Measurements from ENCODE around the gene FGF14.

Gene FGF14

DNA sequence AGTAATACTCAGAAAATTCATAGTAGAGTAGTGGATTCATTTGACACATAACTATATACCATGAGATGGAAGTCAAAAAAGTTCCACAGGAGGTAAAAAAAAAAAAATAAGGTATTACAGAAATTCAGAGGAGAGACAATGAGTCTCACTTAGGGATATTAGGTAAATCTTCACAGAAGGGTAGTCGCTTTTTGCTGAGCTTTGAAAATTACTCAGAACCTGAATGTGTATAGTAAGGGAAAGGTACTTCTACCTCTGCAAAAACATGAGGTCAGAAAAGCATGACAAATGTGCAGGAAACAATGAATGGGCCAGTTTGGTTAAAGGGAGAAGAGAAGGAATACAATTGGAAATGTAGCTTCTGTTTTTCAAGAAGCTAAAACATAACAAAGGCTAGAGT, 698.8 kb downstream of the FGF14 start:
- no peaks in the 10 kb centered on the region for H3K36me3 ChIP-seq (replicated peaks in 1 of 2; ENCODE audit: control insufficient read depth in 2 of 2, insufficient read depth in 2 of 2, low read length in 2 of 2)
- no peak overlapping the region for H3K4me2 ChIP-seq (ENCODE audit: insufficient read depth, low read length, poor library complexity, severe bottlenecking)
- H3K9me3 ChIP-seq (replicated peaks in 1 of 2; ENCODE audit: control insufficient read depth in 2 of 2, insufficient read depth in 1 of 2, low read depth in 1 of 2, low read length in 2 of 2) = no peaks in the 10 kb centered on the region
- H3K4me1 ChIP-seq (ENCODE audit: control insufficient read depth in 2 of 2, insufficient read depth in 1 of 2, low read depth in 1 of 2, low read length in 2 of 2) = no peaks in the 10 kb centered on the region
- H3K79me1 ChIP-seq (ENCODE audit: low read depth, low read length) = no peaks in the 10 kb centered on the region
- no peak overlapping the region for H3K4me3 ChIP-seq (ENCODE audit: low read length in 2 of 2)
- H2BK5ac ChIP-seq (ENCODE audit: low read length) = no peak overlapping the region
- H4K91ac ChIP-seq (ENCODE audit: low read depth, low read length, poor library complexity) = no peak overlapping the region
- no peak overlapping the region for H3K27ac ChIP-seq (replicated peaks; ENCODE audit: low read length)
- H2AK5ac ChIP-seq (ENCODE audit: low read depth, low read length) = no peak overlapping the region
- H2BK15ac ChIP-seq (ENCODE audit: low read length) = no peak overlapping the region
- DNase-seq (ENCODE audit: low spot score) = no peak
- H2AFZ ChIP-seq (ENCODE audit: low read length) = no peak overlapping the region
- H3K4ac ChIP-seq (ENCODE audit: low read length) = no peak overlapping the region
- no peak overlapping the region for H3K9ac ChIP-seq (ENCODE audit: low read depth, low read length, poor library complexity)
- no peaks in the 10 kb centered on the region for H3K27me3 ChIP-seq (ENCODE audit: control insufficient read depth in 3 of 3, insufficient read depth in 3 of 3, low read depth in 1 of 3, low read length in 3 of 3)
- no peak overlapping the region for H3K14ac ChIP-seq (ENCODE audit: low read length)
- no CpG with 5 or more reads among the region's 1 CpG for WGBS, 2 donors (ENCODE audit: extremely low coverage in 2 of 2, insufficient read length in 2 of 2, insufficient replicate concordance in 1 of 2)
- no peak overlapping the region for H4K8ac ChIP-seq (ENCODE audit: low read depth, low read length)
- H3K18ac ChIP-seq (ENCODE audit: low read length) = no peak overlapping the region
- no peak overlapping the region for H2BK12ac ChIP-seq (ENCODE audit: low read length)
- H3K23ac ChIP-seq (ENCODE audit: low read depth, low read length, poor library complexity) = no peak overlapping the region
- H2BK120ac ChIP-seq (ENCODE audit: low read depth, low read length) = no peak overlapping the region

DNA sequence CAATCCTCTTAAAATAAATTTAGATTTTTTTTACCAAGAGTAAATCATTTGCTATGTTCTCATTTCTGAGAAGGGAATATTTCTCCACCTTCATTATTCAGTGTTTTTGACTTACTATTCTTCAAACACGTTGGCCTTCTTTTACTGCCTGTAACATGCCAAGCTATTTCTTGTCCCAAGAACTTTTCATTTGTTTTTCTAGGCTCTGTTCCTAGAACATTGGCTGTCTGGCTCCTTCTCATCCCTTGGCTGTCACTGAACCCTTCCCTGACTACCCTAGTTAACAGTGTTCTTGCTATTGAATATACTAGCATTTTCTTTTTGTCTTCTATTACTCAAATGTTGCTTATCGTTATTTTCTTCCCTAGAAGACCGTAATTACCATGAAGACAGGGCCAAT, 701.2 kb downstream of the FGF14 start:
- no peak for DNase-seq (ENCODE audit: low spot score)
- no peak overlapping the region for H2BK12ac ChIP-seq (ENCODE audit: low read length)
- H3K4me2 ChIP-seq (ENCODE audit: insufficient read depth, low read length, poor library complexity, severe bottlenecking) = no peak overlapping the region
- no peak overlapping the region for H3K4me3 ChIP-seq (ENCODE audit: low read length in 2 of 2)
- no peak overlapping the region for H2AFZ ChIP-seq (ENCODE audit: low read length)
- H2BK5ac ChIP-seq (ENCODE audit: low read length) = no peak overlapping the region
- H4K91ac ChIP-seq (ENCODE audit: low read depth, low read length, poor library complexity) = no peak overlapping the region
- H2BK15ac ChIP-seq (ENCODE audit: low read length) = no peak overlapping the region
- H2AK5ac ChIP-seq (ENCODE audit: low read depth, low read length) = no peak overlapping the region
- no peak overlapping the region for H3K4ac ChIP-seq (ENCODE audit: low read length)
- no peaks in the 10 kb centered on the region for H3K27me3 ChIP-seq (ENCODE audit: control insufficient read depth in 3 of 3, insufficient read depth in 3 of 3, low read depth in 1 of 3, low read length in 3 of 3)
- no peaks in the 10 kb centered on the region for H3K36me3 ChIP-seq (replicated peaks in 1 of 2; ENCODE audit: control insufficient read depth in 2 of 2, insufficient read depth in 2 of 2, low read length in 2 of 2)
- no peak overlapping the region for H3K23ac ChIP-seq (ENCODE audit: low read depth, low read length, poor library complexity)
- no peak overlapping the region for H2BK120ac ChIP-seq (ENCODE audit: low read depth, low read length)
- no peak overlapping the region for H3K14ac ChIP-seq (ENCODE audit: low read length)
- no peaks in the 10 kb centered on the region for H3K9me3 ChIP-seq (replicated peaks in 1 of 2; ENCODE audit: control insufficient read depth in 2 of 2, insufficient read depth in 1 of 2, low read depth in 1 of 2, low read length in 2 of 2)
- no peaks in the 10 kb centered on the region for H3K79me1 ChIP-seq (ENCODE audit: low read depth, low read length)
- no peak overlapping the region for H3K27ac ChIP-seq (replicated peaks; ENCODE audit: low read length)
- no peak overlapping the region for H4K8ac ChIP-seq (ENCODE audit: low read depth, low read length)
- no peak overlapping the region for H3K18ac ChIP-seq (ENCODE audit: low read length)
- no peak overlapping the region for H3K9ac ChIP-seq (ENCODE audit: low read depth, low read length, poor library complexity)
- no peaks in the 10 kb centered on the region for H3K4me1 ChIP-seq (ENCODE audit: control insufficient read depth in 2 of 2, insufficient read depth in 1 of 2, low read depth in 1 of 2, low read length in 2 of 2)
- no CpG with 5 or more reads among the region's 3 CpGs for WGBS, 2 donors (ENCODE audit: extremely low coverage in 2 of 2, insufficient read length in 2 of 2, insufficient replicate concordance in 1 of 2)

- H4K91ac ChIP-seq (ENCODE audit: low read depth, low read length, poor library complexity) = no peak overlapping the region
- no CpG with 5 or more reads among the region's 2 CpGs for WGBS, 2 donors (ENCODE audit: extremely low coverage in 2 of 2, insufficient read length in 2 of 2, insufficient replicate concordance in 1 of 2)
- H3K9ac ChIP-seq (ENCODE audit: low read depth, low read length, poor library complexity) = no peak overlapping the region
These were observed 703.4 kb downstream of the FGF14 start for GRCh38 chr13:101698400-101698799.

DNA sequence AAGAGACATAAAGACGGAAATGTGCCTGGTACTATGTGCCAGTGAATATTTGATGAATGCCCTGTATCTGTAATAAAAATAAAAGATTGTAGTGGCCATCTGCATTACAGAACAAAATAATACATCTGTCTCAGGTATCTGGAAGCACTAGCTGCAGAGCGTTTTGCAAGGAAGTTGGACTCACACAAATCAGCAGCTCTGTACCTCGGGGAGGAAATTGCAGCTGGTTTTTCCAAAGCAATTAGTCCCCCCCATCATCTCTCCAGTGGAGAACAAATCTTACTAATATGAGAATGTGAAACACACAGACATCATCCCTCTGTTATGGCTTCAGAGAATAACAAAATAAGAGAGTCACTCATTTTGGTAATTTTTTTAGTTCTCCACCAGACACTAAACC, 704.1 kb downstream of the FGF14 start:
- no peak overlapping the region for H3K4me3 ChIP-seq (ENCODE audit: low read length in 2 of 2)
- H3K4ac ChIP-seq (ENCODE audit: low read length) = no peak overlapping the region
- H3K36me3 ChIP-seq (replicated peaks in 1 of 2; ENCODE audit: control insufficient read depth in 2 of 2, insufficient read depth in 2 of 2, low read length in 2 of 2) = no peaks in the 10 kb centered on the region
- no peaks in the 10 kb centered on the region for H3K79me1 ChIP-seq (ENCODE audit: low read depth, low read length)
- no peak overlapping the region for H3K18ac ChIP-seq (ENCODE audit: low read length)
- H2BK15ac ChIP-seq (ENCODE audit: low read length) = no peak overlapping the region
- WGBS, 2 donors (ENCODE audit: extremely low coverage in 2 of 2, insufficient read length in 2 of 2, insufficient replicate concordance in 1 of 2) = no CpG with 5 or more reads among the region's 3 CpGs
- no peak overlapping the region for H2AFZ ChIP-seq (ENCODE audit: low read length)
- no peak overlapping the region for H3K14ac ChIP-seq (ENCODE audit: low read length)
- no peak overlapping the region for H4K8ac ChIP-seq (ENCODE audit: low read depth, low read length)
- H2BK5ac ChIP-seq (ENCODE audit: low read length) = no peak overlapping the region
- no peak overlapping the region for H3K27ac ChIP-seq (replicated peaks; ENCODE audit: low read length)
- no peak overlapping the region for H2BK120ac ChIP-seq (ENCODE audit: low read depth, low read length)
- H3K4me1 ChIP-seq (ENCODE audit: control insufficient read depth in 2 of 2, insufficient read depth in 1 of 2, low read depth in 1 of 2, low read length in 2 of 2) = no peaks in the 10 kb centered on the region
- DNase-seq (ENCODE audit: low spot score) = no peak
- H3K4me2 ChIP-seq (ENCODE audit: insufficient read depth, low read length, poor library complexity, severe bottlenecking) = no peak overlapping the region
- H3K9ac ChIP-seq (ENCODE audit: low read depth, low read length, poor library complexity) = no peak overlapping the region
- H3K9me3 ChIP-seq (replicated peaks in 1 of 2; ENCODE audit: control insufficient read depth in 2 of 2, insufficient read depth in 1 of 2, low read depth in 1 of 2, low read length in 2 of 2) = no peaks in the 10 kb centered on the region
- H4K91ac ChIP-seq (ENCODE audit: low read depth, low read length, poor library complexity) = no peak overlapping the region
- peaks cover 0 to 2% (median 0%) of the 10 kb centered on the region in 3 experiments for H3K27me3 ChIP-seq (ENCODE audit: control insufficient read depth in 3 of 3, insufficient read depth in 3 of 3, low read depth in 1 of 3, low read length in 3 of 3)
- no peak overlapping the region for H2BK12ac ChIP-seq (ENCODE audit: low read length)
- no peak overlapping the region for H3K23ac ChIP-seq (ENCODE audit: low read depth, low read length, poor library complexity)
- no peak overlapping the region for H2AK5ac ChIP-seq (ENCODE audit: low read depth, low read length)

More at GRCh38 chr13:101698400-101698799, 703.4 kb downstream of the FGF14 start:
- no peak overlapping the region for H2AFZ ChIP-seq (ENCODE audit: low read length)
- H4K8ac ChIP-seq (ENCODE audit: low read depth, low read length) = no peak overlapping the region
- H3K9me3 ChIP-seq (replicated peaks in 1 of 2; ENCODE audit: control insufficient read depth in 2 of 2, insufficient read depth in 1 of 2, low read depth in 1 of 2, low read length in 2 of 2) = no peaks in the 10 kb centered on the region
- no peaks in the 10 kb centered on the region for H3K36me3 ChIP-seq (replicated peaks in 1 of 2; ENCODE audit: control insufficient read depth in 2 of 2, insufficient read depth in 2 of 2, low read length in 2 of 2)
- H3K27ac ChIP-seq (replicated peaks; ENCODE audit: low read length) = no peak overlapping the region
- H3K4me2 ChIP-seq (ENCODE audit: insufficient read depth, low read length, poor library complexity, severe bottlenecking) = no peak overlapping the region
- H3K4me3 ChIP-seq (ENCODE audit: low read length in 2 of 2) = no peak overlapping the region
- H3K23ac ChIP-seq (ENCODE audit: low read depth, low read length, poor library complexity) = no peak overlapping the region
- no peaks in the 10 kb centered on the region for H3K4me1 ChIP-seq (ENCODE audit: control insufficient read depth in 2 of 2, insufficient read depth in 1 of 2, low read depth in 1 of 2, low read length in 2 of 2)
- no peak overlapping the region for H2BK120ac ChIP-seq (ENCODE audit: low read depth, low read length)
- no peak overlapping the region for H3K14ac ChIP-seq (ENCODE audit: low read length)
- DNase-seq (ENCODE audit: low spot score) = no peak
- H2BK15ac ChIP-seq (ENCODE audit: low read length) = no peak overlapping the region
- no peak overlapping the region for H2BK12ac ChIP-seq (ENCODE audit: low read length)
- H3K27me3 ChIP-seq (ENCODE audit: control insufficient read depth in 3 of 3, insufficient read depth in 3 of 3, low read depth in 1 of 3, low read length in 3 of 3) = no peaks in the 10 kb centered on the region
- no peaks in the 10 kb centered on the region for H3K79me1 ChIP-seq (ENCODE audit: low read depth, low read length)
- H2AK5ac ChIP-seq (ENCODE audit: low read depth, low read length) = no peak overlapping the region
- H3K18ac ChIP-seq (ENCODE audit: low read length) = no peak overlapping the region
- H3K4ac ChIP-seq (ENCODE audit: low read length) = no peak overlapping the region
- no peak overlapping the region for H2BK5ac ChIP-seq (ENCODE audit: low read length)

Measured in neuronal stem cell (in vitro differentiated cells).